VCaP (cell line): ENCODE measurements around the gene LCE2D.
A peak's percentile ranks its signal among the peaks of the same experiment; 100 is the strongest.
"Not testable (repeated sequence)": the region's sequence is repeated elsewhere in the genome, so short reads cannot be mapped to it uniquely, and the experiment has no call there.

Experiments
- H3K27ac ChIP-seq: fragments of 450-650 bp; 2 replicates; pipeline ENCODE4 v1.5.1; 2017
- CTCF ChIP-seq: fragments of 450-650 bp; conservative IDR thresholded peaks from 2 replicates; pipeline ENCODE4 v1.5.1; 2017; ENCODE audit warnings: mild to moderate bottlenecking, moderate library complexity

LCE2D gene

DNA sequence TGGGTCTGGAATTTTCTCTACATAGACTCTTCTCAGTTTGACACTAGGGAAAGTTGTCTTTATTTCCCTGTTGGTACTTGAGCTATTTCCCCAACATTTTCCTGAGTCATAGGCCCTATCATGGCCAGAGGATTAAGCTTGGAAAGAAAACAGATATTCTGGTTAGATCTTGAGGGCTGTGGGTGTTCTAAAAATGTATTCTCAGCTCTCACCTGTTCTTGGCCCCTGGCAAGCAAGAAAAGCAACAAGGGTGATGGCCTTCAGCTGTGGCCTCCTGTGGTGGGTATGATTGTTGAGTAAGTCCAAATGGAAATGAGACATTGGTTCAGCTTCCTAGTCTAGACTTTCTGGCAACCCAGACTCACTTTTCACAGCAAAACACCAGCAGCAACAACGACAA is 22.8 kb upstream of the LCE2D start:
- no peak overlapping the region for H3K27ac ChIP-seq
- TF ChIP-seq CTCF: no peak

DNA sequence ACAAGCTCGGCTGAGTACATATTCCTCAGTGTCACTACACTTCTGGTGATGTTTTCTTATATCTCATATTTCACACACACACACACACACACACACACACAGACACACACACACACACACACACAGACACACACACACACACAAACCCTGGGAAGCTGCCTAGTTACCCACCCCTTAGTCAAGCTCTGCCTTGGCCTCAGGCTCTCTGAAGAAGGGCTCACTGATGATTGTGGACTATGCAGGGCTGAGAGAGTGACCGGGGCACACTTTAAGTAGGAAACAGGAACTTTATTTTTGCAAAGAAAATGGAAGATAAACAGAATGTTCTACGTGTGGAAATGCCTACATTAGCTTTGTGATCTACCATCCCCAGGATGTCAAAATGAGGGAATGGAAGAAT is 19.2 kb upstream of the LCE2D start:
- H3K27ac ChIP-seq: peak overlapping the region; percentile 51
- TF ChIP-seq CTCF: no peak

DNA sequence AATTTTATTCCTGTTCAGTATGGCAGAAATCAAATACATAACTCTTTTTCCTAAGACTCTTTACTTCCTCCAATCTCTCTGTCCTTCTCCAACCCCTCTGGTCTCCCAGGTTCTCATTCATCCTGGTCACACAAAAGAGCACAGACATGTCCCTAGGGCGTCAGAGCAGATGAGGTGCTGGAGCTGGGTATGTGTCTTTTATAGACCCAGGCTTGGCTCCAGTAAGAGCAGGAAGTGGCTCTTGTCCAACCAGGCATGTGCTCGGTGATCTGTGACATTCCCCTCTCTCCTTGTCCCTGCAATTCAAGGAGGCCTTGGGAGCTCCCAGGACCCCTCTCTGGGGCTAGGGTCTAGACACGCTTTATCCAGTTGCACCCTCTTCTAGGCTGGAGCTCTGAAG is 18.0 kb upstream of the LCE2D start:
- no peak for TF ChIP-seq CTCF
- H3K27ac ChIP-seq: peak overlapping the region; percentile 51

DNA sequence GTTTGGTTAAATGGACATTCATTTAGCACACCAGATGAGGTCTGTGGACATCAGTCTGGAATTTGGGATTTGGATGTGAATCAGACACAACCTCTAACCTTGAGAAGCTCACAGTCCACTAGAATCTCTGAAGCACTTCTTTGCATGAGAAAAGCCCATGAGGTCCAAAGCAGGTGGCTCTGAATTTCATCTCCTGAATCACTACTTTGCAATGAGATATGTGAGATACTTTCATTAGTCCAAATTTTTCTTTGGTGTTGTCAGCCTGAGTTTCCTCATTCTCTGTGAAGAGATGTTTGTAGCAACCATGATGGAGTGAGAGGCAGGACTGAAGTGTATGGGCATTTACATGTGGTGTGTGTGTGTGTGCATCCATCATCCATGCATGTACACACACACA is 16.5 kb upstream of the LCE2D start:
- H3K27ac ChIP-seq: no peak overlapping the region
- TF ChIP-seq CTCF: no peak

DNA sequence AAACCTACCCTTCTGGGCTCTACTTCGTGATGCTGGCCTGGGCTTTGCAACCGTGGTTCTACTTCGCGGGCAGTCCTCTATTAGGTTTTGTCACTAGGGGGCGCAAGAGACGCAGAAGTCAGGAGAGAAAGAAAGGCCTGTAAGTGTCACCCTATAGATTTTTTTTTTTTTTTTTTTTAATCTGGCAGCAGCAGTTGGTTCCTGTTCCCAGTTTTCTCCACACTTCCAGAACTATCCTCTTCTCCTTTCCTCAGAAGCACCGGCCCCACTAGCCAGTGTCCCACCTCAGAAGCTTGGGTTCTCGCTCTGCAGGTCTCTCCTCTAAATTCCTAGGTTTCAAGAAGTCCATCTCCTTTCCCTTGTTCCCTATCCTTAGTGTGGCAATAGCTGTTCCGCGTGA is 9.1 kb upstream of the LCE2D start:
- H3K27ac ChIP-seq: no peak overlapping the region
- peak; percentile 94 for TF ChIP-seq CTCF

DNA sequence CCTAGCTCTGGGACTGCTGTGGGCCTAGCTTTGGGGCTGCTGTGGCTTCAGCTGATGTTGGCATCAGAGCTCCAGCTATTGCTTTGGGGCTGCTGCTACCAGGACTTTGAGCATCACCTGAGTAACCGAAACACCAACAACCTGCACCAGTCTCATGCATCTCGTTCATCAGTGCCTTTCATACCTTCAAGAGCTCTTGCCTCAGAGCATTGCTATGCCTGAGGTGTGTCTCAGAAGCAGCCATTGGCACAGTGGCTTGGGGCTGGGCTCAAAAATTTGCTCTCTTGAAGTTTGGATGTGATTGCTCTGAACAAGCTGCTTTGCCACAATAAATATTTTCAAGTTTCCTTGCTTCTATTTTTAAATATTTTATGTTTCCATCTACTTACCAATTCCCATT is 6.7 kb upstream of the LCE2D start:
- H3K27ac ChIP-seq: no peak overlapping the region
- no peak for TF ChIP-seq CTCF

- no peak for TF ChIP-seq CTCF
Observed at GRCh38 chr1:152657677-152658076, 5.5 kb upstream of the LCE2D start.

DNA sequence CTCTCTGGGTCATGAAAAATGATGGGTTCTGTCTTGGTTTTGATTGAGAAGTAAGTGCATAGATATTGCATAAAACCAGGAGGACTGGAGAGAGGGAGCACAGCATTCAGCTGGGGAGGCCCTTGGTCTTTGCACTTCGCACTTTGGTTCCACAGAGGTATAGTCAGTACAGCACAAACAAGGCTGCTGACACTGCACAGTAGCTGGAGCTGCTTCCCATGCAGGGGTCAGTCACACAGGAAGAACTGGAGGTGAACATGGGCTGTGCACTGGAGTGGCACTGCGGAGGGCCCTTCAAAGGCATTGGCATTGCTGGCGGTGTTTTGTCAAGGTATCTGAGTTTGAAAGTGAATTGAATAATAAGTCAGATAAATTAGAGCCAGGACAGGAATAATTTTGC is 4.5 kb upstream of the LCE2D start:
- no peak overlapping the region for H3K27ac ChIP-seq
- no peak for TF ChIP-seq CTCF

More at GRCh38 chr1:152657677-152658076, 5.5 kb upstream of the LCE2D start:
- H3K27ac ChIP-seq: no peak overlapping the region

DNA sequence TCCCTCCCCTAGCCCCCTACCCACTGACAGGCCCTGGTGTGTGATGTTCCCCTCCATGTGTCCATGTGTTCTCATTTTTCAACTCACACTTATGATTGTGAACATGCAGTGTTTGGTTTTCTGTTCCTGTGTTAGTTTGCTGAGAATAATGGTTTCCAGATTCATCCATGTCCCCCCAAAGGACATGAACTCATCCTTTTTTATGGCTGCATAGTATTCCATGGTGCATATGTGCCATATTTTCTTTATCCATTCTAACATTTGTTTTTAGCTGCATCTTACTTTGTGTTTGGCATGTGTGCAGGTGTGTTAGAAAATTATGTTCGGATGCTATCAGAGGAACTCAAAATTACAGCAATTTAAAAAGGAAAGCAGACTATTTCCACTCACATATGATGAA is 3.0 kb downstream of the LCE2D start:
- not testable (repeated sequence) for H3K27ac ChIP-seq
